ENCODE measurements around the gene RNF130.
A peak's percentile ranks its signal among the peaks of the same experiment; 100 is the strongest.

RNF130 gene

GRCh38 chr5:180068519-180069090, 3.0 kb downstream of the RNF130 start:
- Histone ChIP-seq H3K36me3 (ENCODE audit: control insufficient read depth in 4 of 4, insufficient read depth in 4 of 4, low read length in 3 of 4) (peaks cover 0 to 11% (median 0%) of the 10 kb centered on the region in 4 experiments), H3K27ac (ENCODE audit: insufficient read depth in 1 of 2, low read depth in 1 of 2, low read length in 2 of 2, poor library complexity in 1 of 2, severe bottlenecking in 2 of 2) (peak overlapping the region in 1 of 2 experiments; percentile 78), H3K4me3 (ENCODE audit: control insufficient read depth in 1 of 7, extremely low read depth in 1 of 7, insufficient read depth in 4 of 7, low read depth in 2 of 7, low read length in 6 of 7) (peak overlapping the region in 5 of 7 experiments; percentile 34 to 92 (median 85)), H3K4me1 (ENCODE audit: control extremely low read depth in 1 of 4, control insufficient read depth in 4 of 4, insufficient read depth in 4 of 4, low read length in 3 of 4) (peaks cover 11 to 42% (median 35%) of the 10 kb centered on the region in 4 experiments), H3K9me3 (ENCODE audit: control extremely low read depth in 1 of 5, control insufficient read depth in 4 of 5, insufficient read depth in 2 of 5, low read depth in 1 of 5, low read length in 4 of 5) (peaks cover 0 to 8% (median 0%) of the 10 kb centered on the region in 5 experiments), H3K27me3 (replicated peaks in 2 of 5; ENCODE audit: control insufficient read depth in 4 of 5, insufficient read depth in 5 of 5, low read length in 4 of 5) (no peaks in the 10 kb centered on the region)
- ChIA-PET POLR2A (no interaction called here), CTCF (interaction anchor here (1.1 to 2.3 kb wide), 5 partner anchors 9 to 97 kb away, joined by 4 to 11 read pairs (median 4); no protein-coding TSS in a partner anchor)
- no peak for DNase-seq
- 38% methylated on average over 3 of the region's 6 CpGs for WGBS (ENCODE audit: insufficient coverage)

DNA sequence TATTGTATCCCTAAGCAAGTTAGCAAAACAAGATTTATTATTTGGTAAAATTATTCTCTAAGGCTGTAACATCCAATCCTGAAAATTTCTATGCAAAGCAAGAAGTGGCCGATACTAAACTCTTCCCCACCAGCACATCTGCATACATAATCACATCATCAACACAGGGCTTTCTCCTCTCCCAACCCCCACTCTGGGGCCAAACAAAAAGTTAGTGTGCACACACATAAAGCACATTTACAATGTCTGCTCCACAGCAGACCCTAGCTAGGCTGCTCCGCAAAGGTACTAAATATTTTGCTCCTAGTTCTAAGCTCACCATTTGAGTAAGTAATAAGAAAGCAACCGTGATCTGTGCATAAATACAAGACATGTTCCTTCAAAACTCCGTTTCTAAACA, 3.6 kb downstream of the RNF130 start:
- H3K27ac ChIP-seq (ENCODE audit: insufficient read depth in 1 of 2, low read depth in 1 of 2, low read length in 2 of 2, poor library complexity in 1 of 2, severe bottlenecking in 2 of 2), result no peak overlapping the region
- WGBS (ENCODE audit: insufficient coverage), result 71% methylated on average over 1 of the region's 4 CpGs
- ChIA-PET CTCF (interaction anchor here (1.1 to 2.3 kb wide), 5 partner anchors 9 to 97 kb away, joined by 3 to 11 read pairs (median 4); no protein-coding TSS in a partner anchor), POLR2A (no interaction called here)
- no peak for DNase-seq
- H3K4me3 ChIP-seq (ENCODE audit: control insufficient read depth in 1 of 7, extremely low read depth in 1 of 7, insufficient read depth in 4 of 7, low read depth in 2 of 7, low read length in 6 of 7), result peak overlapping the region in 4 of 7 experiments; percentile 3 to 92 (median 62)
- H3K27me3 ChIP-seq (replicated peaks in 2 of 5; ENCODE audit: control insufficient read depth in 4 of 5, insufficient read depth in 5 of 5, low read length in 4 of 5), result no peaks in the 10 kb centered on the region
- H3K9me3 ChIP-seq (ENCODE audit: control extremely low read depth in 1 of 5, control insufficient read depth in 4 of 5, insufficient read depth in 2 of 5, low read depth in 1 of 5, low read length in 4 of 5), result peaks cover 0 to 8% (median 0%) of the 10 kb centered on the region in 5 experiments
- peaks cover 11 to 42% (median 35%) of the 10 kb centered on the region in 4 experiments for H3K4me1 ChIP-seq (ENCODE audit: control extremely low read depth in 1 of 4, control insufficient read depth in 4 of 4, insufficient read depth in 4 of 4, low read length in 3 of 4)
- peaks cover 0 to 14% (median 2%) of the 10 kb centered on the region in 4 experiments for H3K36me3 ChIP-seq (ENCODE audit: control insufficient read depth in 4 of 4, insufficient read depth in 4 of 4, low read length in 3 of 4)

GRCh38 chr5:180060192-180060591, 11.4 kb downstream of the RNF130 start:
- ChIA-PET CTCF (interaction anchor here (0.6 to 3.1 kb wide), 4 partner anchors 9 to 28 kb away, joined by 3 to 14 read pairs (median 4); no protein-coding TSS in a partner anchor), POLR2A (interaction anchor here (0.7 kb wide), 1 partner anchor 33 kb away, joined by 3 read pairs; no protein-coding TSS in a partner anchor)
- H3K9me3 ChIP-seq (ENCODE audit: control extremely low read depth in 1 of 5, control insufficient read depth in 4 of 5, insufficient read depth in 2 of 5, low read depth in 1 of 5, low read length in 4 of 5), result peaks cover 0 to 6% (median 0%) of the 10 kb centered on the region in 5 experiments
- peaks cover 3 to 39% (median 8%) of the 10 kb centered on the region in 4 experiments for H3K36me3 ChIP-seq (ENCODE audit: control insufficient read depth in 4 of 4, insufficient read depth in 4 of 4, low read length in 3 of 4)
- no peak overlapping the region for H3K4me3 ChIP-seq (ENCODE audit: control insufficient read depth in 1 of 7, extremely low read depth in 1 of 7, insufficient read depth in 4 of 7, low read depth in 2 of 7, low read length in 6 of 7)
- H3K27me3 ChIP-seq (replicated peaks in 2 of 5; ENCODE audit: control insufficient read depth in 4 of 5, insufficient read depth in 5 of 5, low read length in 4 of 5), result no peaks in the 10 kb centered on the region
- H3K27ac ChIP-seq (ENCODE audit: insufficient read depth in 1 of 2, low read depth in 1 of 2, low read length in 2 of 2, poor library complexity in 1 of 2, severe bottlenecking in 2 of 2), result no peak overlapping the region
- peaks cover 0 to 7% (median 2%) of the 10 kb centered on the region in 4 experiments for H3K4me1 ChIP-seq (ENCODE audit: control extremely low read depth in 1 of 4, control insufficient read depth in 4 of 4, insufficient read depth in 4 of 4, low read length in 3 of 4)
- 93% methylated on average over 6 of the region's 7 CpGs for WGBS (ENCODE audit: insufficient coverage)
- DNase-seq, result no peak

- Histone ChIP-seq H3K9me3 (ENCODE audit: control extremely low read depth in 1 of 5, control insufficient read depth in 4 of 5, insufficient read depth in 2 of 5, low read depth in 1 of 5, low read length in 4 of 5) (peaks cover 0 to 6% (median 0%) of the 10 kb centered on the region in 5 experiments), H3K4me3 (ENCODE audit: control insufficient read depth in 1 of 7, extremely low read depth in 1 of 7, insufficient read depth in 4 of 7, low read depth in 2 of 7, low read length in 6 of 7) (no peak overlapping the region), H3K4me1 (ENCODE audit: control extremely low read depth in 1 of 4, control insufficient read depth in 4 of 4, insufficient read depth in 4 of 4, low read length in 3 of 4) (peaks cover 0 to 7% (median 3%) of the 10 kb centered on the region in 4 experiments), H3K27me3 (replicated peaks in 2 of 5; ENCODE audit: control insufficient read depth in 4 of 5, insufficient read depth in 5 of 5, low read length in 4 of 5) (no peaks in the 10 kb centered on the region), H3K27ac (ENCODE audit: insufficient read depth in 1 of 2, low read depth in 1 of 2, low read length in 2 of 2, poor library complexity in 1 of 2, severe bottlenecking in 2 of 2) (no peak overlapping the region), H3K36me3 (ENCODE audit: control insufficient read depth in 4 of 4, insufficient read depth in 4 of 4, low read length in 3 of 4) (peaks cover 3 to 37% (median 8%) of the 10 kb centered on the region in 4 experiments)
- DNase-seq, result no peak
- POLR2A ChIA-PET, result interaction anchor here (0.7 to 2.1 kb wide), 3 partner anchors 11 to 32 kb away, joined by 3 to 6 read pairs (median 3); no protein-coding TSS in a partner anchor
- CTCF ChIA-PET, result interaction anchor here (1.5 to 3.1 kb wide), 3 partner anchors 10 to 28 kb away, joined by 4 to 14 read pairs (median 5); no protein-coding TSS in a partner anchor
- WGBS (ENCODE audit: insufficient coverage), result 81% methylated on average over 5 of the region's 6 CpGs
Observed at GRCh38 chr5:180059326-180059725, 12.2 kb downstream of the RNF130 start.

GRCh38 chr5:180056153-180056552, 15.4 kb downstream of the RNF130 start:
- Histone ChIP-seq H3K36me3 (ENCODE audit: control insufficient read depth in 4 of 4, insufficient read depth in 4 of 4, low read length in 3 of 4) (peaks cover 0 to 23% (median 4%) of the 10 kb centered on the region in 4 experiments), H3K4me3 (ENCODE audit: control insufficient read depth in 1 of 7, extremely low read depth in 1 of 7, insufficient read depth in 4 of 7, low read depth in 2 of 7, low read length in 6 of 7) (no peak overlapping the region), H3K9me3 (ENCODE audit: control extremely low read depth in 1 of 5, control insufficient read depth in 4 of 5, insufficient read depth in 2 of 5, low read depth in 1 of 5, low read length in 4 of 5) (peaks cover 0 to 6% (median 0%) of the 10 kb centered on the region in 5 experiments), H3K27ac (ENCODE audit: insufficient read depth in 1 of 2, low read depth in 1 of 2, low read length in 2 of 2, poor library complexity in 1 of 2, severe bottlenecking in 2 of 2) (no peak overlapping the region), H3K27me3 (replicated peaks in 2 of 5; ENCODE audit: control insufficient read depth in 4 of 5, insufficient read depth in 5 of 5, low read length in 4 of 5) (no peaks in the 10 kb centered on the region), H3K4me1 (ENCODE audit: control extremely low read depth in 1 of 4, control insufficient read depth in 4 of 4, insufficient read depth in 4 of 4, low read length in 3 of 4) (peaks cover 0 to 12% (median 4%) of the 10 kb centered on the region in 4 experiments)
- no peak for DNase-seq
- no CpG with 5 or more reads among the region's 1 CpG for WGBS (ENCODE audit: insufficient coverage)
- ChIA-PET POLR2A (no interaction called here), CTCF (no interaction called here)

DNA sequence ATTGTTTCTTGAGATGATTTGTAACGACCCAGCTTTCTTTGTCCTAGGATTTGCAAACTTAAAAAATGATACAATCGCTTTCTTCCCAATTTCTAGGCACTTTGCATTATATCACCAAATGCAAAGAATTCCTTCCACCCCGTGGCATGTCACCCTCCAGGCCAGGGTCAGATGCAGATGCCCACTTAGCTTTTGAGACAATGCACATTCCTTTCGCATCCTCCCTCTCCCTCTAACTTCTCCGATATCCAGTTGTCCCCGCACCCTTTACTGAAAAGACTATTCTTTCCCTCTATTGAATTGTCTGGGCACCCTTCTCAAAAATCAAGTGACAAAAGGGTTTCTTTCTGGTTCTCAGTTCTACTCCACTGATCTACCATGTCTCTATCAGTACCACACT, 17.3 kb downstream of the RNF130 start:
- Histone ChIP-seq H3K9me3 (ENCODE audit: control extremely low read depth in 1 of 5, control insufficient read depth in 4 of 5, insufficient read depth in 2 of 5, low read depth in 1 of 5, low read length in 4 of 5) (peaks cover 0 to 6% (median 0%) of the 10 kb centered on the region in 5 experiments), H3K4me1 (ENCODE audit: control extremely low read depth in 1 of 4, control insufficient read depth in 4 of 4, insufficient read depth in 4 of 4, low read length in 3 of 4) (peaks cover 7 to 26% (median 16%) of the 10 kb centered on the region in 4 experiments), H3K27me3 (replicated peaks in 2 of 5; ENCODE audit: control insufficient read depth in 4 of 5, insufficient read depth in 5 of 5, low read length in 4 of 5) (no peaks in the 10 kb centered on the region), H3K4me3 (ENCODE audit: control insufficient read depth in 1 of 7, extremely low read depth in 1 of 7, insufficient read depth in 4 of 7, low read depth in 2 of 7, low read length in 6 of 7) (no peak overlapping the region), H3K27ac (ENCODE audit: insufficient read depth in 1 of 2, low read depth in 1 of 2, low read length in 2 of 2, poor library complexity in 1 of 2, severe bottlenecking in 2 of 2) (no peak overlapping the region), H3K36me3 (ENCODE audit: control insufficient read depth in 4 of 4, insufficient read depth in 4 of 4, low read length in 3 of 4) (peaks cover 0 to 12% (median 3%) of the 10 kb centered on the region in 4 experiments)
- DNase-seq, result no peak
- POLR2A ChIA-PET, result no interaction called here
- CTCF ChIA-PET, result interaction anchor here (1.3 kb wide), 1 partner anchor 26 kb away, joined by 5 read pairs; no protein-coding TSS in a partner anchor
- 80% methylated on average over 6 of the region's 6 CpGs for WGBS (ENCODE audit: insufficient coverage)

Data from common myeloid progenitor, CD34-positive (primary cell).